HepG2 (cell line): ENCODE measurements around the gene DSTN. TPM values are rescaled to one million over a fixed set of nuclear protein-coding genes. Genes with fewer than 3 reads are reported as not detected.

Source experiments
- ELF3 ChIP-seq: IDR thresholded peaks from 2 replicates; pipeline ENCODE4 v1.6.1; 2016; ENCODE audit warnings: missing genetic modification reagents, missing compliant biosample characterization
- FOSL2 ChIP-seq: sonication (generic); formaldehyde crosslinking; IDR thresholded peaks from 2 replicates; pipeline ENCODE4 v1.4.0; 2020; ENCODE audit warnings: missing genetic modification reagents
- HNRNPL ChIP-seq: fragments of 200-400 bp; formaldehyde crosslinking; IDR thresholded peaks from 2 replicates; pipeline ENCODE4 v1.6.1; 2017; ENCODE audit warnings: mild to moderate bottlenecking, low read depth, low read length
- HNRNPUL1 ChIP-seq: fragments of 200-400 bp; formaldehyde crosslinking; IDR thresholded peaks from 2 replicates; pipeline ENCODE4 v1.6.1; 2017; ENCODE audit warnings: low read depth, mild to moderate bottlenecking, low read length, moderate library complexity
- KDM2A ChIP-seq: sonication (generic); formaldehyde crosslinking; IDR thresholded peaks from 2 replicates; pipeline ENCODE4 v1.4.0; 2020; ENCODE audit warnings: low read depth, missing genetic modification reagents, borderline replicate concordance
- MAFK ChIP-seq, 2 experiments: IDR thresholded peaks in 1 of 2; conservative IDR thresholded peaks in 1 of 2; 2 replicates each; pipeline ENCODE4 v1.6.1; 2011; ENCODE audit warnings: improper control_type of control experiment in 2 of 2, low read length in 2 of 2
- MBNL3 ChIP-seq: fragments of 250-450 bp; sonication (Bioruptor Pico); conservative IDR thresholded peaks from 2 replicates; pipeline ENCODE4 v1.8.0; 2022; ENCODE audit warnings: mild to moderate bottlenecking, inconsistent platforms
- POLR2A ChIP-seq, 2 experiments: IDR thresholded peaks; 2 replicates each; pipeline ENCODE4 v1.6.1; 2011; ENCODE audit warnings: low read depth in 2 of 2, low read length in 2 of 2, mild to moderate bottlenecking in 1 of 2, moderate library complexity in 1 of 2; ENCODE audit not compliant: insufficient read depth in 1 of 2
- RFX1 ChIP-seq: fragments of 450-650 bp; IDR thresholded peaks from 2 replicates; pipeline ENCODE4 v1.6.1; 2017
- TBL1XR1 ChIP-seq: fragments of 150-350 bp; IDR thresholded peaks from 2 replicates; pipeline ENCODE4 v1.6.1; 2014; ENCODE audit warnings: borderline replicate concordance, low read length; ENCODE audit not compliant: partially characterized antibody
- TCF7 ChIP-seq: sonication (generic); IDR thresholded peaks from 2 replicates; pipeline ENCODE4 v1.6.1; 2016; ENCODE audit warnings: antibody characterized with exemption, low read depth
- XRCC5 ChIP-seq: fragments of 200-400 bp; formaldehyde crosslinking; optimal IDR thresholded peaks from 2 replicates; pipeline ENCODE3; 2017; ENCODE audit warnings: mild to moderate bottlenecking, low read length
- YEATS2 ChIP-seq: sonication (generic); formaldehyde crosslinking; IDR thresholded peaks from 2 replicates; pipeline ENCODE4 v1.4.0; 2020; ENCODE audit warnings: missing genetic modification reagents, borderline replicate concordance
- ZNF557 ChIP-seq: sonication (generic); formaldehyde crosslinking; IDR thresholded peaks from 2 replicates; pipeline ENCODE4 v1.4.0; 2020; ENCODE audit warnings: missing genetic modification reagents
- ZNF775 ChIP-seq: sonication (generic); formaldehyde crosslinking; IDR thresholded peaks from 2 replicates; pipeline ENCODE4 v1.4.0; 2020; ENCODE audit warnings: missing genetic modification reagents, mild to moderate bottlenecking, moderate library complexity, borderline replicate concordance
- polyA plus RNA-seq, 8 experiments: library from polyadenylated mRNA; depleted of rRNA in 3 of 8; stranded (reverse) in 7 of 8; unstranded in 1 of 8; fragments of >200 nt; fragmentation: Illumina TruSeq in 4 of 8; extraction: Trizol in 4 of 8; gene quantifications; 2 replicates each; pipeline versions ENCODE4 v1.2.1 to v1.2.3, GENCODE V29; 2011 to 2016; ENCODE audit warnings: low read depth in 4 of 8, missing spikeins in 1 of 8, mixed read lengths in 1 of 8; ENCODE audit not compliant: insufficient read depth in 1 of 8
- total RNA-seq, 5 experiments: library from RNA; depleted of rRNA; stranded (reverse); fragments of >200 nt; fragmentation: Illumina TruSeq; extraction: Trizol; gene quantifications; 2 replicates each; pipeline ENCODE4 v1.2.3, GENCODE V29; 2016; ENCODE audit warnings: low read depth in 1 of 5
- TF ChIP-seq, protein P1 (sequence below): IDR thresholded peaks from 2 replicates; pipeline ENCODE4 v1.6.1; 2016; ENCODE audit warnings: low read depth, missing genetic modification reagents, missing compliant biosample characterization
- TF ChIP-seq, protein P2 (sequence below): IDR thresholded peaks from 2 replicates; pipeline ENCODE4 v1.4.0; 2020; ENCODE audit warnings: mild to moderate bottlenecking, missing genetic modification reagents
- TF ChIP-seq, protein P3 (sequence below): sonication (generic); formaldehyde crosslinking; IDR thresholded peaks from 2 replicates; pipeline ENCODE4 v1.4.0; 2020; ENCODE audit warnings: missing genetic modification reagents

DSTN gene
- total and polyA plus RNA-seq, 2 of the 13 experiments (the other 11 are each of a cell fraction or from before 2014, with no cell fraction given) = 27.6 to 106 TPM

DNA sequence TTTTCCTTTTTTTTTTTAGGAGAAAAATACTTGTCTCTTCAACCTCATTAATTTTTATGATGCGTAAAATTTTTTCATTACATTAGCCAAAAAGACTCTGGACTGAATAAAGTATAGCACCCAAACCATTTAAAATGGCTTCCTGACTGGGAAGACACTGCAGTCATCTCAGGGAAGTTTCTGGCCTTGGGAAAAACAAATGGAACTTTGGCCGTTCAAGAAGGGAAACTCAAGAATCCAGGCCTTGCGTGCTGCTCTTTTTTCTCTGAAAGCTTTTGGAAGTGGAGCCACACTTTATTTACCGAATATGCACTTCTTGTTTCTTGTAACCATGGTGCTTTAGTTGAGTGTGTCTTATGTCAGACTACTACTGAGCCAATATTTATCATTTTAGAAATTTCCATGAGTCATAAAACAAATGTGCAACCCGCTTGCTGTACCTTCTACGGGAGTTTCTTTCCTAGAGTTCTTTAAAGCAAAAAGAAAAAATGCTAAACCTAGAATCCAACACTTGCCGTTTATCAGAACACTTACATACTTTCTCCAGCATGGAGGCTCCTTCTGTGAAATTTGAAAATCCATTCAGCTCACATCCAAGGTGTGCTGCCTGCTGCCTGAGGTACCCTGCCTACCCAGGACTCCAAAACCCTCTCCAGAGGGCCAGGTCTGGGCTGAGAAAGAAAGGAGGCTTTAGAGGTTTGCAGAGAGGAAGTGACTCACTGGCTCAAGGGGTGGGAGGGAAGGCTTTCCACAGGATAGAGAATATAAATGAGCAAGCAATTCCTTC is 11.5 kb upstream of the DSTN start (continued):
- TF ChIP-seq, protein P1, sequence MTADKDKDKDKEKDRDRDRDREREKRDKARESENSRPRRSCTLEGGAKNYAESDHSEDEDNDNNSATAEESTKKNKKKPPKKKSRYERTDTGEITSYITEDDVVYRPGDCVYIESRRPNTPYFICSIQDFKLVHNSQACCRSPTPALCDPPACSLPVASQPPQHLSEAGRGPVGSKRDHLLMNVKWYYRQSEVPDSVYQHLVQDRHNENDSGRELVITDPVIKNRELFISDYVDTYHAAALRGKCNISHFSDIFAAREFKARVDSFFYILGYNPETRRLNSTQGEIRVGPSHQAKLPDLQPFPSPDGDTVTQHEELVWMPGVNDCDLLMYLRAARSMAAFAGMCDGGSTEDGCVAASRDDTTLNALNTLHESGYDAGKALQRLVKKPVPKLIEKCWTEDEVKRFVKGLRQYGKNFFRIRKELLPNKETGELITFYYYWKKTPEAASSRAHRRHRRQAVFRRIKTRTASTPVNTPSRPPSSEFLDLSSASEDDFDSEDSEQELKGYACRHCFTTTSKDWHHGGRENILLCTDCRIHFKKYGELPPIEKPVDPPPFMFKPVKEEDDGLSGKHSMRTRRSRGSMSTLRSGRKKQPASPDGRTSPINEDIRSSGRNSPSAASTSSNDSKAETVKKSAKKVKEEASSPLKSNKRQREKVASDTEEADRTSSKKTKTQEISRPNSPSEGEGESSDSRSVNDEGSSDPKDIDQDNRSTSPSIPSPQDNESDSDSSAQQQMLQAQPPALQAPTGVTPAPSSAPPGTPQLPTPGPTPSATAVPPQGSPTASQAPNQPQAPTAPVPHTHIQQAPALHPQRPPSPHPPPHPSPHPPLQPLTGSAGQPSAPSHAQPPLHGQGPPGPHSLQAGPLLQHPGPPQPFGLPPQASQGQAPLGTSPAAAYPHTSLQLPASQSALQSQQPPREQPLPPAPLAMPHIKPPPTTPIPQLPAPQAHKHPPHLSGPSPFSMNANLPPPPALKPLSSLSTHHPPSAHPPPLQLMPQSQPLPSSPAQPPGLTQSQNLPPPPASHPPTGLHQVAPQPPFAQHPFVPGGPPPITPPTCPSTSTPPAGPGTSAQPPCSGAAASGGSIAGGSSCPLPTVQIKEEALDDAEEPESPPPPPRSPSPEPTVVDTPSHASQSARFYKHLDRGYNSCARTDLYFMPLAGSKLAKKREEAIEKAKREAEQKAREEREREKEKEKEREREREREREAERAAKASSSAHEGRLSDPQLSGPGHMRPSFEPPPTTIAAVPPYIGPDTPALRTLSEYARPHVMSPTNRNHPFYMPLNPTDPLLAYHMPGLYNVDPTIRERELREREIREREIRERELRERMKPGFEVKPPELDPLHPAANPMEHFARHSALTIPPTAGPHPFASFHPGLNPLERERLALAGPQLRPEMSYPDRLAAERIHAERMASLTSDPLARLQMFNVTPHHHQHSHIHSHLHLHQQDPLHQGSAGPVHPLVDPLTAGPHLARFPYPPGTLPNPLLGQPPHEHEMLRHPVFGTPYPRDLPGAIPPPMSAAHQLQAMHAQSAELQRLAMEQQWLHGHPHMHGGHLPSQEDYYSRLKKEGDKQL = peak; percentile 42; the same call in 1 of the 2 replicates
- TF ChIP-seq HNRNPL (no peak), POLR2A (IDR thresholded peaks at IDR 0.05; ENCODE audit: insufficient read depth in 1 of 2, low read depth in 2 of 2, low read length in 2 of 2) (peak in 1 of 2 experiments; percentile 42; a peak in 1 of 4 replicates), KDM2A (peak; percentile 51; the same call in 1 of the 2 replicates), XRCC5 (peak; percentile 51), MAFK (conservative IDR thresholded peaks at IDR 0.05 in 1 of 2, IDR thresholded peaks at IDR 0.05 in 1 of 2; ENCODE audit: low read length in 2 of 2) (peak; percentile 37 to 47; a peak in 3 of 4 replicates), FOSL2 (CRISPR knock-in tag) (peak; percentile 94), HNRNPUL1 (no peak), ELF3 (peak; percentile 27; the same call in 1 of the 2 replicates), ZNF557 (no peak), MBNL3 (CRISPR knock-in tag) (no peak), RFX1 (peak; percentile 51; the same call in 1 of the 2 replicates), TBL1XR1 (peak; percentile 62), ZNF775 (CRISPR knock-in tag) (no peak), YEATS2 (CRISPR knock-in tag) (peak; percentile 66; the same call in 1 of the 2 replicates), TCF7 (no peak)
- TF ChIP-seq, protein P2, sequence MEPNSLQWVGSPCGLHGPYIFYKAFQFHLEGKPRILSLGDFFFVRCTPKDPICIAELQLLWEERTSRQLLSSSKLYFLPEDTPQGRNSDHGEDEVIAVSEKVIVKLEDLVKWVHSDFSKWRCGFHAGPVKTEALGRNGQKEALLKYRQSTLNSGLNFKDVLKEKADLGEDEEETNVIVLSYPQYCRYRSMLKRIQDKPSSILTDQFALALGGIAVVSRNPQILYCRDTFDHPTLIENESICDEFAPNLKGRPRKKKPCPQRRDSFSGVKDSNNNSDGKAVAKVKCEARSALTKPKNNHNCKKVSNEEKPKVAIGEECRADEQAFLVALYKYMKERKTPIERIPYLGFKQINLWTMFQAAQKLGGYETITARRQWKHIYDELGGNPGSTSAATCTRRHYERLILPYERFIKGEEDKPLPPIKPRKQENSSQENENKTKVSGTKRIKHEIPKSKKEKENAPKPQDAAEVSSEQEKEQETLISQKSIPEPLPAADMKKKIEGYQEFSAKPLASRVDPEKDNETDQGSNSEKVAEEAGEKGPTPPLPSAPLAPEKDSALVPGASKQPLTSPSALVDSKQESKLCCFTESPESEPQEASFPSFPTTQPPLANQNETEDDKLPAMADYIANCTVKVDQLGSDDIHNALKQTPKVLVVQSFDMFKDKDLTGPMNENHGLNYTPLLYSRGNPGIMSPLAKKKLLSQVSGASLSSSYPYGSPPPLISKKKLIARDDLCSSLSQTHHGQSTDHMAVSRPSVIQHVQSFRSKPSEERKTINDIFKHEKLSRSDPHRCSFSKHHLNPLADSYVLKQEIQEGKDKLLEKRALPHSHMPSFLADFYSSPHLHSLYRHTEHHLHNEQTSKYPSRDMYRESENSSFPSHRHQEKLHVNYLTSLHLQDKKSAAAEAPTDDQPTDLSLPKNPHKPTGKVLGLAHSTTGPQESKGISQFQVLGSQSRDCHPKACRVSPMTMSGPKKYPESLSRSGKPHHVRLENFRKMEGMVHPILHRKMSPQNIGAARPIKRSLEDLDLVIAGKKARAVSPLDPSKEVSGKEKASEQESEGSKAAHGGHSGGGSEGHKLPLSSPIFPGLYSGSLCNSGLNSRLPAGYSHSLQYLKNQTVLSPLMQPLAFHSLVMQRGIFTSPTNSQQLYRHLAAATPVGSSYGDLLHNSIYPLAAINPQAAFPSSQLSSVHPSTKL (CRISPR knock-in tag) = peak; percentile 49
- TF ChIP-seq, protein P3, sequence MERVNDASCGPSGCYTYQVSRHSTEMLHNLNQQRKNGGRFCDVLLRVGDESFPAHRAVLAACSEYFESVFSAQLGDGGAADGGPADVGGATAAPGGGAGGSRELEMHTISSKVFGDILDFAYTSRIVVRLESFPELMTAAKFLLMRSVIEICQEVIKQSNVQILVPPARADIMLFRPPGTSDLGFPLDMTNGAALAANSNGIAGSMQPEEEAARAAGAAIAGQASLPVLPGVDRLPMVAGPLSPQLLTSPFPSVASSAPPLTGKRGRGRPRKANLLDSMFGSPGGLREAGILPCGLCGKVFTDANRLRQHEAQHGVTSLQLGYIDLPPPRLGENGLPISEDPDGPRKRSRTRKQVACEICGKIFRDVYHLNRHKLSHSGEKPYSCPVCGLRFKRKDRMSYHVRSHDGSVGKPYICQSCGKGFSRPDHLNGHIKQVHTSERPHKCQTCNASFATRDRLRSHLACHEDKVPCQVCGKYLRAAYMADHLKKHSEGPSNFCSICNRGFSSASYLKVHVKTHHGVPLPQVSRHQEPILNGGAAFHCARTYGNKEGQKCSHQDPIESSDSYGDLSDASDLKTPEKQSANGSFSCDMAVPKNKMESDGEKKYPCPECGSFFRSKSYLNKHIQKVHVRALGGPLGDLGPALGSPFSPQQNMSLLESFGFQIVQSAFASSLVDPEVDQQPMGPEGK (CRISPR knock-in tag) = 0 out of 2 replicates have a peak, but pooled peaks have one; percentile 15
